ENCODE results near the gene RNH1. TPM values are rescaled to one million over a fixed set of nuclear protein-coding genes. Genes with fewer than 3 reads are reported as not detected.

RNH1 gene
- polyA plus RNA-seq, 1 donor from 2014 or later: 71.8 TPM

DNA sequence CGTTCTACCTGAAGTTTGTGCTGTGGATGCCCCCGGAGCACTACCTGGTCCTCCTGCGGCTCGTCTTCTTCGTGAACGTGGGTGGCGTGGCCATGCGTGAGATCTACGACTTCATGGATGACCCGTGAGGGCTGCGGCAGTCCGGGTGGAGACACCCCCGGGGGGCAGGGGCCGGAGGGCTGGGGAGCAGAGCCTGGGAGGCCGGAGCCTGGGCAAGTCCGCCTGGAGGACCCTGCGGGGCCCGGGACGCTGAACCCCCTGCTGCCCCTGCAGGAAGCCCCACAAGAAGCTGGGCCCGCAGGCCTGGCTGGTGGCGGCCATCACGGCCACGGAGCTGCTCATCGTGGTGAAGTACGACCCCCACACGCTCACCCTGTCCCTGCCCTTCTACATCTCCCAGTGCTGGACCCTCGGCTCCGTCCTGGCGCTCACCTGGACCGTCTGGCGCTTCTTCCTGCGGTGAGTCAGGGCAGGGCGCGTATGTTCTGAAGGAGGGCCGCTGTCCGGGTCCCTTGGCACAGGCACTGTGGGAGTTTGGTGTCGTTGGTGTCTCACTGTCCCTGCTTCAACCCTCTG is 17.3 kb downstream of the RNH1 start:
- Histone ChIP-seq H3K4me2 (ENCODE audit: low read length) (no peak overlapping the region), H3K4me3 (ENCODE audit: low read length) (no peak overlapping the region), H3K36me3 (ENCODE audit: insufficient read depth, low read length) (no peaks in the 10 kb centered on the region), H3K27ac (ENCODE audit: low read length) (no peak overlapping the region), H3K9me3 (ENCODE audit: low read length) (no peaks in the 10 kb centered on the region), H4K20me1 (ENCODE audit: insufficient read depth) (no peaks in the 10 kb centered on the region), H3K79me2 (replicated peaks; ENCODE audit: insufficient read depth, low read length) (no peaks in the 10 kb centered on the region), H3K27me3 (ENCODE audit: insufficient read depth, low read depth, low read length) (no peaks in the 10 kb centered on the region), H2AFZ (ENCODE audit: low read depth, low read length) (no peak overlapping the region), H3F3A (ENCODE audit: insufficient read depth, low read length, poor library complexity, severe bottlenecking) (no peaks in the 10 kb centered on the region), H3K9ac (ENCODE audit: low read length) (no peak overlapping the region), H3K9me2 (ENCODE audit: insufficient read depth, low read length) (no peaks in the 10 kb centered on the region)
- TF ChIP-seq TAF1 (IDR thresholded peaks at IDR 0.05; ENCODE audit: low read depth): no peak
- TF ChIP-seq, protein P1, sequence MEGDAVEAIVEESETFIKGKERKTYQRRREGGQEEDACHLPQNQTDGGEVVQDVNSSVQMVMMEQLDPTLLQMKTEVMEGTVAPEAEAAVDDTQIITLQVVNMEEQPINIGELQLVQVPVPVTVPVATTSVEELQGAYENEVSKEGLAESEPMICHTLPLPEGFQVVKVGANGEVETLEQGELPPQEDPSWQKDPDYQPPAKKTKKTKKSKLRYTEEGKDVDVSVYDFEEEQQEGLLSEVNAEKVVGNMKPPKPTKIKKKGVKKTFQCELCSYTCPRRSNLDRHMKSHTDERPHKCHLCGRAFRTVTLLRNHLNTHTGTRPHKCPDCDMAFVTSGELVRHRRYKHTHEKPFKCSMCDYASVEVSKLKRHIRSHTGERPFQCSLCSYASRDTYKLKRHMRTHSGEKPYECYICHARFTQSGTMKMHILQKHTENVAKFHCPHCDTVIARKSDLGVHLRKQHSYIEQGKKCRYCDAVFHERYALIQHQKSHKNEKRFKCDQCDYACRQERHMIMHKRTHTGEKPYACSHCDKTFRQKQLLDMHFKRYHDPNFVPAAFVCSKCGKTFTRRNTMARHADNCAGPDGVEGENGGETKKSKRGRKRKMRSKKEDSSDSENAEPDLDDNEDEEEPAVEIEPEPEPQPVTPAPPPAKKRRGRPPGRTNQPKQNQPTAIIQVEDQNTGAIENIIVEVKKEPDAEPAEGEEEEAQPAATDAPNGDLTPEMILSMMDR (IDR thresholded peaks at IDR 0.05; ENCODE audit: poor library complexity, severe bottlenecking): no peak
- no peak for TF ChIP-seq POLR2AphosphoS5 (IDR thresholded peaks at IDR 0.05)
- no peak for TF ChIP-seq REST (IDR thresholded peaks at IDR 0.05; ENCODE audit: borderline replicate concordance)
- no peak for TF ChIP-seq RAD21 (conservative IDR thresholded peaks at IDR 0.05)
- no peak for TF ChIP-seq SMC3 (conservative IDR thresholded peaks at IDR 0.05; ENCODE audit: poor library complexity)
- no peak for TF ChIP-seq EP300 (conservative IDR thresholded peaks at IDR 0.05; ENCODE audit: poor library complexity, severe bottlenecking)
- TF ChIP-seq MXI1 (conservative IDR thresholded peaks at IDR 0.05; ENCODE audit: poor library complexity, severe bottlenecking): no peak
- TF ChIP-seq EZH2 (IDR thresholded peaks at IDR 0.05; ENCODE audit: borderline replicate concordance, insufficient read depth, low read length, poor library complexity, severe bottlenecking): no peak

DNA sequence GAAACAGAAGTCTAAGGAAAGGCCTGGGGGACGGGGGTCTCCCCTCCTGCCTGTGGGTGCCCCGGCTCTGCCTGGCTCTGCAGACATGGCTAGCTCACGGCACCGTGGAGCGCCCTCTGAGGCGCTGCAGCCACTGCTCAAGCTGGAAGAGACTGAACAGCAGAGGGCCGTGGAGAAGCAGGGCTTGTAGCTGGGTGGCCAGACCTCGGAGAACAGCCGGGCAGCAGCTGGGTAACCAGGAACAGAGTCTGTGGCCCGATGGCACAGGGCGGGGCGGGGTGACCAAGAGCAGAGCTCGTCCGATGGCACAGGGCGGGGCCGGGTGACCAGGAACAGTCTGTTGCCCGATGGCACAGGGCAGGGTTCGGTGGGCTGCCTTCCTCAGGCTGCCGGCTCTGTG is 18.1 kb downstream of the RNH1 start:
- Histone ChIP-seq H3K36me3 (ENCODE audit: insufficient read depth, low read length) (no peaks in the 10 kb centered on the region), H2AFZ (ENCODE audit: low read depth, low read length) (no peak overlapping the region), H3F3A (ENCODE audit: insufficient read depth, low read length, poor library complexity, severe bottlenecking) (no peaks in the 10 kb centered on the region), H3K4me2 (ENCODE audit: low read length) (no peak overlapping the region), H4K20me1 (ENCODE audit: insufficient read depth) (no peaks in the 10 kb centered on the region), H3K9me3 (ENCODE audit: low read length) (no peaks in the 10 kb centered on the region), H3K4me3 (ENCODE audit: low read length) (no peak overlapping the region), H3K27ac (ENCODE audit: low read length) (no peak overlapping the region), H3K27me3 (ENCODE audit: insufficient read depth, low read depth, low read length) (no peaks in the 10 kb centered on the region), H3K9me2 (ENCODE audit: insufficient read depth, low read length) (no peaks in the 10 kb centered on the region), H3K9ac (ENCODE audit: low read length) (no peak overlapping the region), H3K79me2 (replicated peaks; ENCODE audit: insufficient read depth, low read length) (no peaks in the 10 kb centered on the region)
- TF ChIP-seq, protein P1 (IDR thresholded peaks at IDR 0.05; ENCODE audit: poor library complexity, severe bottlenecking): no peak
- TF ChIP-seq EP300 (conservative IDR thresholded peaks at IDR 0.05; ENCODE audit: poor library complexity, severe bottlenecking) (no peak), SMC3 (conservative IDR thresholded peaks at IDR 0.05; ENCODE audit: poor library complexity) (no peak), MXI1 (conservative IDR thresholded peaks at IDR 0.05; ENCODE audit: poor library complexity, severe bottlenecking) (no peak), REST (IDR thresholded peaks at IDR 0.05; ENCODE audit: borderline replicate concordance) (no peak), EZH2 (IDR thresholded peaks at IDR 0.05; ENCODE audit: borderline replicate concordance, insufficient read depth, low read length, poor library complexity, severe bottlenecking) (no peak), POLR2AphosphoS5 (IDR thresholded peaks at IDR 0.05) (no peak), TAF1 (IDR thresholded peaks at IDR 0.05; ENCODE audit: low read depth) (no peak), RAD21 (conservative IDR thresholded peaks at IDR 0.05) (no peak)

Data from neural cell (in vitro differentiated cells).